Kidney epithelial cell (primary cell): ENCODE results near the gene ERICH6. TPM values are rescaled to one million over a fixed set of nuclear protein-coding genes. Genes with fewer than 3 reads are reported as not detected.

Experiments
- DNase-seq: peaks from one replicate; pipeline ENCODE4 v3.0.0-alpha.2; 2010; ENCODE audit warnings: low read depth
- H3K27me3 ChIP-seq: 2 replicates; pipeline ENCODE4 v1.6.0; 2011; ENCODE audit warnings: low read length; ENCODE audit not compliant: control insufficient read depth, insufficient read depth
- H3K36me3 ChIP-seq: 2 replicates; pipeline ENCODE4 v1.5.1; 2011; ENCODE audit warnings: low read length; ENCODE audit not compliant: control insufficient read depth, insufficient read depth
- H3K4me3 ChIP-seq: 2 replicates; pipeline ENCODE4 v1.5.1; 2011; ENCODE audit warnings: low read depth, mild to moderate bottlenecking, control low read depth, low read length
- CTCF ChIP-seq: IDR thresholded peaks from 2 replicates; pipeline ENCODE4 v1.5.1; 2011; ENCODE audit warnings: mild to moderate bottlenecking, moderate library complexity, low read length, control low read depth, inconsistent platforms; ENCODE audit not compliant: insufficient read depth, poor library complexity, severe bottlenecking
- total RNA-seq: library from RNA; depleted of rRNA; stranded (reverse); fragments of >200 nt; gene quantifications from 2 replicates; pipeline ENCODE4 v1.2.3, GENCODE V29; 2015

Gene ERICH6
- total RNA-seq, 1 donor from 2014 or later, result not detected

- no peak overlapping the region for H3K4me3 ChIP-seq
- no peaks in the 10 kb centered on the region for H3K36me3 ChIP-seq
- H3K27me3 ChIP-seq, result no peaks in the 10 kb centered on the region
- no peak for TF ChIP-seq CTCF
- no peak for DNase-seq
Measured at GRCh38 chr3:150746791-150747590, 43.3 kb upstream of the ERICH6 start.

GRCh38 chr3:150745832-150746231 is 42.1 kb upstream of the ERICH6 start:
- DNase-seq, result no peak
- no peaks in the 10 kb centered on the region for H3K36me3 ChIP-seq
- H3K27me3 ChIP-seq, result no peaks in the 10 kb centered on the region
- TF ChIP-seq CTCF, result no peak
- H3K4me3 ChIP-seq, result no peak overlapping the region

GRCh38 chr3:150744919-150745211 is 41.1 kb upstream of the ERICH6 start:
- Histone ChIP-seq H3K36me3 (no peaks in the 10 kb centered on the region), H3K27me3 (no peaks in the 10 kb centered on the region), H3K4me3 (no peak overlapping the region)
- no peak for TF ChIP-seq CTCF
- no peak for DNase-seq

- Histone ChIP-seq H3K27me3 (no peaks in the 10 kb centered on the region), H3K36me3 (no peaks in the 10 kb centered on the region), H3K4me3 (no peak overlapping the region)
- TF ChIP-seq CTCF, result no peak
- no peak for DNase-seq
Measured at GRCh38 chr3:150744041-150744918, 40.6 kb upstream of the ERICH6 start.

GRCh38 chr3:150743508-150743907 is 39.8 kb upstream of the ERICH6 start:
- DNase-seq, result no peak

More at GRCh38 chr3:150743508-150743907, 39.8 kb upstream of the ERICH6 start:
- no peak for TF ChIP-seq CTCF
- Histone ChIP-seq H3K36me3 (no peaks in the 10 kb centered on the region), H3K27me3 (no peaks in the 10 kb centered on the region), H3K4me3 (no peak overlapping the region)
